ENCODE results near the gene ATP2C2.

GRCh38 chr16:84349862-84350684, 18.3 kb upstream of the ATP2C2 start:
- TF ChIP-seq POLR2A (IDR thresholded peaks at IDR 0.05) (no peak), CTCF (IDR thresholded peaks at IDR 0.05) (no peak)
